Embryonic facial prominence (tissue), 1 donor: Measurements from ENCODE around the gene CTCF.

ENCODE experiments used
- DNase-seq: peaks from one replicate; pipeline ENCODE4 v3.0.0-alpha.2; 2016; ENCODE audit errors: extremely low spot score

The CTCF gene

DNA sequence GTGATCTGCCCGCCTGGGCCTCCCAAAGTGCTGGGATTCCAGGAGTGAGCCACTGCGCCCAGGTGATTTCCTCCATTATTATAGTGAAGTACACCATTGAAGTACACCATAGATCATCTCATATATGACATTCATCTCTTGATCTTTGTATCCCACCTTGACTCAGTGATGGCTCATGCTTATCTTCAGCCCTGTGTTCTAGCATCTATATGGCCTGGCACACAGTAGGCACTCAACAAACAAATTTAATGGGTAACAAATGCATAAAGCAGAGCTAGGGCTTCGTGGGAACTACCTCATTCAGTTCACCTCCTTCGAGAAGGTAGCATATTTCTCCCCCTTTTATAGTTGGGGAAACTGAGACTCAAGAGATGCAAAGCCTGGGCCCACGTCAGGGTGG lies 103.3 kb downstream of the CTCF start:
- DNase-seq = no peak

DNA sequence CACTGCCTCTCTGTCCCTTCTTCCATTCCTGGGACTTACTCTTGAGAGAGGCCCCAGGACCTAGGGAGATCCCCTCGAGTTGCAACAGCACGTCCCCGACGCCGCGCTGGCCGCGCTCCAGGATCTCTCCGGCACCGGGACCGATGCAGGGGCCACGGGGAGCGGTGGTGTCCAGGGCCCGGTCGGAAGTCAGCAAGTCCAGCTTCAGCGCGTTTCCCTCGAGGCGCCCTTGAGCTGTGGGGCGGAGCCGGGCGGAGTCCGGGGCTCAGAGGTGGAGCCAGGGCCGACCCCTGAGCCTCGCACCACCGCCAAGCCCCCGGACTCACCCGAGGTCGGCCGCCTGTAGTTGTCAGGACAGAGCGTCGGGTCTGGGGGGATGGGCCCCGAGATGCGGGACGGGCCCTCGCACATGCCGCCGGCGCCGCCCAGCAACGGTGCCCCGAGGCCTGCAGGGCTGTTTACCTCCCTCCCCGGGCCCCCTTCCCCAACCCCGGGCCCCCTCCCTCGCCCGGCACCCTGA lies 103.8 kb downstream of the CTCF start:
- DNase-seq = no peak

DNA sequence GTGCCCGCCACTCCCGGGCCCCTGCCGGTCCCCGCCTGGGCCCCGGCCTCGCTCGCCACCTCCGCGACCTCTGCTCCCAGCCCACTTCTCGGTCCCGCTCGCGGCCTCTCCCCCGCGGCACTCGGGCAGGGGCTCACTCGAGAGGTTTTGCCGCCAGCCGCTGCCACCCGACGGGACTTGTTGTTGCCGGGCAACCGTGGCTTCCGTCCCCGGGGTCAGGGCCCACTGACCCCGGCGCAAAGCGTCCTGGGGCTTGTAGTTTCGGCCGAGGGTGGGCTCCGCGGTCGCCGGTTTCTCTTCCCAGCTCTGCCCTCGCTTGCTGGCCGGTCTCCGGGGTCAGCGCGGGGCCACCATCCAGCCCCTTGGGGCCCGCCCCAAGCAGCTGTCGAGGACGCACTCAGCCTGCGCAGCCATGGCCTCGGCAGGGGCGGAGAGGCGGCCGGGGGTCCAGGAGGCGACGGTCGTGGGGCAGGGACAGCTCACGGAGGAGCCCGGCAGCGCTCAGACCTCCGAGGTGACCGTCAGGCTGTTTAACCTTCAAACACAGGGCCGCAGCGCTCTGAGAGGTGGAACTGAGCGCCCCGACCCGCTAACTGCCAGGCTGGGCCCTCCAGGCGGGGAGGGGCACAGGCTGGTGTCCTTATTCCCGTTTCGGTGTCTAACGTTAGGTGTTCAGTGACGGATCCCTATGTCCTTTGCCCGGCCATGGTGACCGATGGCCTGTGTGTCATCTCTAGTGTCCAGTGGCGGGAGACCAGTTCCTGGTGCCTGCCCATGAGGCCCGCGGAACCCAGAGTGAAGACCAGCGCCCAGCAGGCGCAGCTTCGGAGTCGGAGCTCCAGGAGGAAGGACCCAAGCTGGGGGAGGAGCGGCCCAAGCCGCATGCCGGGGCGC lies 104.5 kb downstream of the CTCF start, which contains the start of the genes C16orf86 and ENKD1:
TSS of gene C16orf86 (plus strand) at position 256 of the 894 bp plus-strand sequence. CDS start at position 413, 157 bp downstream.
TSS of gene ENKD1 (minus strand) at position 192 of the 894 bp plus-strand sequence. CDS start 308 bp downstream, outside the sequence.
- no peak for DNase-seq

DNA sequence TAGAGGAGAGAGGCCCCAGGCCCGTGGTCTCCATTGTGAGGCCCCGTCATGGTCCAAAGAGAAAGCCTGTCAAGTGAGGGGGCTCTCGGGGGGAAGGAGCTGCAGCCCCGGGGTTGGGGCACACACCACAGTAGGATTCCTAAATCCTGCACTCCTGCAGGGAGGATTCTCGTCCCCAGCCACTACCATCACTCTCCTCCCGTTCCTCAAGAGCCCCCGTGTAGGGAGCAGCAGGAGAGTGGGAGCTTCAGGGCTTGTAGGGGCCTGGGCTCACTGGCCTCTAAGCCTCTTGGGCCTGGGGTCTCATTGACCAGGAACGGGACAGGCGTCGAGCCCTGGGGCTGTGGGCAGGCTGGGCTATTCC lies 105.1 kb downstream of the CTCF start:
- no peak for DNase-seq

DNA sequence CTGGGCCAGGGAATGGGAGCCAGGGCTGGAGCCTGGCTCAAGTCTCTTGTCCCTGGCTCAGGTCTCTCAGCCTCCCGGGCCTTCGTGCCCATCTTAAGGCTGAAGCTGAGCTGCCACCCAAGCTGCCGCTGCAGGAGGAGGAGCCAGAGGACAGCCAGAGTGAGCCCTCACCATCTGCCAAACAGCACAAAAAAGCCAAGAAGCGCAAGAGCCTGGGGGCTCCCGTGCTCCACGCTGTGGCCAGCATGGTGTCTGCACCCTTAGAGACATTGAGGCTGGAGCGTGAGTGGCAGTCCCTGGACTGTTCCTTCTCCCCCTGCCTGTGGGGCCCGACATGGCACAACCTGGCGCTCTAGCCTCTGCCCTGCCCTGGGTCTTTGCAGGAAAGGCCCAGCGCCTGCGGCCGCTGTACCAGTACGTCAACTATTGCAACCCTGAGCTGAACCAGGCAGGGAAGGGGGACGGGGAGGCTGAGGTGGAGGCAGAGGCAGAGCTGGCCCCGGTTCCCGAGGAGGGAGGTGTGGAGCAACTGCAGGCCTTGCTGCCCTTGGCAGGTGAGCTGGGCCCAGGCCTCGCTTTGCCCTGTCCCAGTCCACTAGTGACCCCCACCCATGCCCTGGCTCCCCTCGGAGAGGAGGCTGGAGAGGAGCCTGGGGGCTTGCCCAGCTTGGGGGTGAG lies 105.6 kb downstream of the CTCF start:
- DNase-seq = peak; percentile 73

DNA sequence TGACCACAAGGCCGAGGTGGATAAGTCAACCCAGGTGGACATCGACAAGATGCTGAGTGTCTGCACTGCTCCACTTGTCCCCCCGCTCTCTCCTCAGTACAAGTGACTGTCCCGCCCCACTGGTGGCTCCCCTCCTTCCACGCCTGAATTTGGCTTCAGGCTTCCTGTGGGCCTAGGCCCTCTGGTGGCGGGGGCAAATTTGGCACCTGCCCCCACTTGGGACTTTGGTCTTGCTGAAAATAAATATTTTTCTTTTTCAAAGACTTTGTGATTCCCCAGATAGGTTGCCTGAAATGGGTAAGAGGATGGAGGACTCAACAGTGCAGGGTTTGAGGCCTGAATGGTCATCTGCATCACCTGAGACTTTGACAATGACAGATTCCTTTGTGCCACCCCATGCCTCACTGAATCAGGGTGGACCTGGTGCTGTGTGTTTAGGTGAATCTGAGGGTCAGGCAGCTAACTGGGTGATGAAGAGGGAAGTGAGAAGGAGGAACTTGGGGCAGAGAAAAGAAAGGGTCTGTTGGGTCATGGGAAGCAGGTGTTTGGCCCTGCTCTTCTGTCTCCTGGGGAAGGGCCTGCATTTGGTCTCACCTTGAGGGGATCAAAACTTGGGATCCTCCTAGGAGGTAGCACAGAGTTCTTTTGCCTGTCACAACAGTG lies 106.3 kb downstream of the CTCF start:
- no peak for DNase-seq

DNA sequence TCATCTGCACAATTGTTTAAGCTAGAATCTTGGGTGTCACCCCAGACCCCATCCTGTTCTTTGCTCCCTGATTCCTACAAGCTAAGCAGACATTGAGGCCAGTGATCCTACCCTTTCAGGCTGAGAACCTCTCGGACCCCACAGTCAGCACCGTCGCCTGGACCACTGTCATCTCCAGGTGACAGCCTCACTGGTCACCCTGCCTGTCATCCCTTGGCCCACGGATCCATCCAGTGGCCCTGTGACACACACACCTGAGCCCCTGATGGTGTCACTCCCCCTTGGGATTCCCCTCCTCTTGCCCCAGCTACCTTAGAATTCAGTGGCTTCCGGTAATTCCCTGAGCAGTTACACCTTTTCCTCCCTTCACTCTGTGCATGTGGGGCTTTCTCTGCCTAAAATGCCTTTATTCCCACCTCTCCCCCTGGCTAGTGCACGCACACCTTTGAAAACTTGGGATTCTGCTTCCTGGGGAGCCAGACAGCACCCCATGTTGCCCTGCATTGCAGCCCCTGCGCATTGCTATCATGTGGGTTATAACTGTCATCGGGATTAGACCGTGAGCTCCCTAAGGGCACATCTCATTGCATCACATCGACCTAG lies 107.3 kb downstream of the CTCF start:
- DNase-seq = no peak

DNA sequence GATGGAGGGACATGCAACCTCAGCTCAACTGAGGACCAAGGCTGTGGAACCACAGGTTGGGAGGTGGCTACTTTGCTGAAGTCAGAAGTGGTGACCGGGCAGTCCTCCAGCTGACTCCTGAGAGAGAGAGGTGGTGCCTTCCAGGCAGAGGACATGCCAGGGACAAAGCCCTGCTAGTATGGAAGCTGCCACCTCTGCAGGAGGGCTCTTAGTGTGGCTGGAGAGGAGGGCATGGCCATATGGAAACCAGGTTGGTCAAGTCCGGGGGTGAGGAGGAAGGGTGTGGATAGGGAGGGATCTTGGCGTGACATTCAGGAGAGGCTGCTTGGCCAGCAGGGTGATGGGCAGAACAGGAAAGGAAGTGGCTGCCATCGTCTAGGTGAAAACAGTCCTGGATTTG lies 110.0 kb downstream of the CTCF start:
- no peak for DNase-seq

DNA sequence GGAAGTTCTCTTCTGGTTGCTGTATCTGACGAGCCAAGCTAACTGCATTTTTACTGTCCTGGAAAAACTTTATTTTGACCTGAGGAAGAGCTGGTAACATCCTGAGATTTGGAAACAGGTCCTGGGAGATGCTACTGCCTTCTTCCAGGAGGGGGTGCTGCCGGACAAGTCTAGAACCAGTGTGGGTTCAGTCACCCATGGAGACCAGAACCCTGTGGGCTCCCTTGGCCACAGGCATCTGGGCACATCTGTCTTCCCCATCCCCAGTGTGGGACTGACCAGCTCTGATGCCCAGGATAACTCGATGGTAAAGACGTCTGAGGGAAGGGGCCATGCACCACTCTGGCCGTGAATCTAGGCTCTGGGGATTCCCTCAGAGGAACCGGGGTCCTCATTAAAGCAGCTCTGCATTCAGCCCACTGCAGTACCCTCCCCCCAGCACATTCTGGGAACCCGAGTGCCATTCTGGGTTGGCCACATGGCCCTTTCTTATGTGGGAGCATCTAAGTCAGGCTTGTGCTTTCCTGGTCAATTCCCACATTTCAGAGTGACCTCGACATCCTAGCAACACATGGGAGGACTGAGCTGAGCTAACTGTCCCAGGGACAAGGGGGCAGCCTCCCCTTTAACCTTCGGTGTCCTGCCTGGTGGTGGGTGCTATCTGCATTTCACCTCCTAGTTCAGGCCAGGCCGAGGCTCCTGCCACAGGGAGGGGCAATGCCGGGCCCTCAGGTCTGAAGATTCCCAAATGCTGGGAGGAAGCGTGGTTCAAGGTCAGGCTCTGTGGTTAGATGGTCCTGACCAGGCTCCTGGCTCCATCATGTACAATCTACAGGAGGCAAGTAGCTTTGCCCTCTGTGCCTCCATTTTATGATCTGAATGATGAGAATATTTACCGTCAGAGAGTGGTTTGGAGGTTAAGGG lies 110.7 kb downstream of the CTCF start:
- no peak for DNase-seq

DNA sequence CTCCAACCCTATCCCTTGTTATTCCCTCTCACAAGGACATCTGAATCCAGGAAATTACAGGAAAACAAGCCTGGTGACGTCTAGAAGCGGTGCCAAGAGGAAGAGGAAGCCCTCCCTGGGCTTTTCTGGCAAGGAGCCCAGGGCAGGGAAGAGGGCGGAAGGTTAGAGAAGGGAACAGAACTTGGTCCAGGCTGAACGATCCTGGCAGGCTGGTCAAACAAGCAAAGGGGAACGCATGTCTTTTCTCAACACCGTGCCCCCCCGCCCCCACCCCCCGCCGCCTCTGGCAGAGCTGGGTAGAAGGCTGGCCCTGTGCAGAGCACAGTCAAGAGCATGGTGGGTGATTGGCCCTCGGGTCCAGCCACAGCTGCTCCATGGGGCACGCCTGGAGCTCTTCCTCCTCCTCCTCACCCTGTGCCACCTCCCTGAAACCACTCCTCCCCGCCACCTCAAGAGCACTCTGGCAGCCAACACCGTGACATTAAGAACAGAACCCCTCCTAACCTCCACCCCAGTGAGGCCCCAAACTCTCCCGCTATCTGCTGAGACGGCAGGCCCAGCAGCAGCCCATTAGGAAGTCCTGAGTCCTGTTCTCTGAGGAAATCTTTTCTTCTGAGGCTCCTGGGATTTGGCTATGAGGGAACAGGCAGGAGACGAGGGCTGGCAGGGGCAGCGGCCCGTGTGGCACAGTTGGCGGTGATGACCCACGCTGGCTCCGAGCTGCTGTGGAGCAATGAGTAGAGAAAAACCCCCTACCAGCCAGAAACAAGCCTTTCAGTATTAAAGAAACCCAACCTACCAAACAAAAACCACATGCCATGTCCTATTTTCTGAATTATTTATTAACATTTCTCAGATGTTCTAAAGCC lies 111.6 kb downstream of the CTCF start:
- no peak for DNase-seq

DNA sequence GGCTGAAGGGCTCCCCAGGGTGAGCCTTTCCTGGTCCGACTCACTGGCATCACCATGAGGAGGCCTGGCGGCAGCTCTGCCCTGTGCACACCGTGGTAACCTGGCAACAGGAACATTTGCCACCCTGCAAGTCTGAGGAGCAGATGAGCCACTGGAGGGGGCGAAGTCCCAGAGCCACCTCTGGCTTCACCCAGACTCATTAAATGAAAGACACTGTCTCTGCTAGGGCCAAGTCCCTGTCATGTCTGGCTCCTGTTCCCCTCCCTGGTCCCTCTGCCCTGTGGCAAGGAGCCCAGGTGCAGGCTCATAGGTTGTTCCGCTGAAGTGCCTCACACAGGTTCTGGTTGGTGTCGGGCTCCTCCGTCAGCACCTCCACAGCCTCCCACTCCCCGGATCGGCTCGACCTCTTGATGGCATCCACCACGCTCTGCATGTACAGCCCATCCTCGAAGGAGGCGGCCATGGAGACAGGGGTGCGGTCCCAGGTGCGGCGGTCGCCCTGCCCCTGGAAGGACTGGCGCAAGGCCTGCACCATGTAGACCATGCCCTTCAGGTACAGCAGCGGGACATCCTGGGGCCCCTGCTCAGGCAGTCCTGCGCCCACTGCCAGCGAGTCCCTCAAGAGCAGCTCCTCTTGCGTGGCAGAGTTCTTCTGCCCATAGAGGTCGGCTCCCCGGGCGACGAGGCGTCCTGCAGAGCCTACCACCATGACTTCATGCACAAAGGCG lies 112.7 kb downstream of the CTCF start:
- DNase-seq = no peak

DNA sequence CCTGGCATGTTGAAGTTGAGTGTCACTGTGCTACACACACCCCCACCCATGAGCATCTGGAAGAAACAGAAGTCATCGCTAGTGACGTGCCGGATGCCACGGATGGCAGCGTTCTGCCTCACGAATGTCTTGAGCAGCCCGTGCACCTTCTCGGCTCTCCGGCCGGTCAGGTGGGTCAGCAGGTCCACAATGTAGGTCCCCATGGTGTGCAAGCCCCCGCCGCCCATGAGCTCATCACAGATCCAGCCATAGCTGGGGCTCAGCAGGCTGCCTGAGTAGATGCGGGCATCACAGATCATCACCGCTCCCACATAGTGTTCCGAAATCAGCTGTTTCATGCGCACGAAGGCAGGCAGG lies 113.2 kb downstream of the CTCF start:
- DNase-seq = no peak

DNA sequence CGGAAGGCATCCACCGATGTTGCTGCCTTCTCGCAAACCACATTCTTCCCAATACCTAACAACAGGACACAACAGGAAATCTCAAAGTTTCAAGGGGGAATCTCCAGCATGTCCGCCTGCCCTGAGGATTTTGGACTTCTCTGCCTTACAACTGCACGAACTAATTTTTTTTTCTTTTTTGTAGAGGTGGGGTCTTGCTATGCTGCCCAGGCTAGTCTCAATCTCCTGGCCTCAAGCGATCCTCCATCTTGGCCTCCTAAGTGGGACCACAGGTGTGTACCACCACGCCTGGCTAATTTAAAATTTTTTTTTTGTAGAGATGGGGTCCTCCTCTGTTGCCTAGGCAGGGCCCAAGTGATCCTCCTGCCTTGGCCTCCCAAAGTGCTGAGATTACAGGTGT lies 113.7 kb downstream of the CTCF start:
- DNase-seq = no peak

DNA sequence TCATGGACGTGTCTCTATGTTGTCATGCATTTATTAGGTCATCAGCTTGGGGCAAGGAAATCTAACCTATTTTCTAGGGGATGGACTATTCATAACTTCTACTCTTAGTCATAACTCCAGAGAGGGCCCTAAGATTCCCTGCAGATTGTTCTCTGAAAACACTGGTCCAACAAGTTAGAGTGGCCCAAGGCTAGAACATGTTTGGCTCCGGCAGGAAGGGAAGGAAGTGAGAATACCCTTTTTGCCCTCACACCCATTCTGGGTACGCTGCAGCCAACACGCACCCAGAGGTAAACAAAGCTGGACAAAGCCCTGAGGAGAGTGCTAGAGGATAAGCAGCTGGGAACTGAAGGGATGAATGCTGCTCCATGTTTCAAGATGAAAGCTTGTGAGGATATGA lies 114.2 kb downstream of the CTCF start:
- no peak for DNase-seq

DNA sequence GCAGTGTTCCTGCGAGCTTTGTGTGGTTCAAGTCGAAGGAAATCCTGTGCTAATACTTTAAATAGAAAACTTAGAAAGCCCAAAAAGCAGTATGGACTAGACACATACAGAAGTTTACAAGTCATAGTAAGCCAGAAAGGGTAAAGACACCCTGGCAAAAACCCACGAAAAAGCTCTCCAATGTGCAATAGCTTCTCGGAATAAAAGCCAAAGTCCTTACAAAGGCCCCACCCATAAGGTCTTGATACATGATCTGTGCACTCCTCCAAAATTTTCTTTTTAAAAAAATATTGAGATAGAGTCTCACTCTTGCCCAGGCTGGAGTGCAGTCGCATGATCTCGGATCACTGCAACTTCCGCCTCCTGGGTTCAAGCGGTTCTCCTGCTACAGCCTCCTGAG lies 114.6 kb downstream of the CTCF start:
- no peak for DNase-seq

DNA sequence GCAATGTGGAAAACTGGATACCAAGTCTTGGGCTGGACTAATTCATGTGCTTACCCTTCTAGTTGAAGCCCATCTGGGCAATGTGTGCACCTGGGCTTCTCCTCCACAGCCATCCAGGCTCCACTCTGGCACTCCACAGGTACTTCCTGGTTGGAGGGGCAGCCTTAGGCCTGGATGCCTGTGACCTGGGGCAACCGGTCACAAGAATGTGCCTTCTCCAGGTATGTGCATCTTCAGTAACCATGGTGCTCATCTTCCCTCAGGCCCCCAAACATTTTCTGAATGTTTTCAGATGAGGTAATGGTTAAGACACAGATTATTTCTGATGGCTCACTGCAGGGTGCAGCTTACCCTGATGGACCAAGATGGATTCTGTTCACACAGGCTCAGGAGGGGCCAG lies 115.4 kb downstream of the CTCF start:
- DNase-seq = no peak

DNA sequence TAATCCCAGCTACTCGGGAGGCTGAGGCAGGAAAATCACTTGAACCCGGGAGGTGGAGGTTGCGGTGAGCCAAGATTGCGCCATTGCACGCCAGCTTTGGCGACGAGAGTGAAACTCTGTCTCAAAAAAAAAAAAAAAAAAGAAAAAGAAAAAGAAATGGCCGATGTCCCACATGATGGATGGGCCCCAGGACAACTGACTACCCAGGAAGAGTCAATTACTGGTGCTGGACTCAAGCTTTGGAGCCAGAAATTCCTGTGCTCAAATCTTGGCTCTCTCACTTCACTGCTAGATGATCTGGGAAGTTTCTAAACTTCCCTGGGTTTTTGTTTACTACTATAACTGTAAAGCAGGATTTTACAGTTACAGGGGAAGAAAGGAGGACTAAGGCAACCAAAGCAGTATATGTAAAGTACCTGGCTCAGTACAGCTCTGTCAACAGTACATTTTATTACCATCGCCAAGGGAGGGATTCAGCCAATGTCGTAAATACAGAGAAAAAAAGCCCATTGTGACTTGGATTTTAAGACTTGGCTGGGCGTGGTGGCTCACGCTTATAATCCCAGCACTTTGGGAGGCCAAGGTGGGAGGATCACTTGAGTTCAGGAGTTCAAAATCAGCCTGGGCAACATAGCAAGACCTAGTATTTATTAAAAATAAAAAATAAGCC lies 116.2 kb downstream of the CTCF start:
- no peak for DNase-seq
